Measurements from ENCODE around the gene KRT34.

The KRT34 gene

DNA sequence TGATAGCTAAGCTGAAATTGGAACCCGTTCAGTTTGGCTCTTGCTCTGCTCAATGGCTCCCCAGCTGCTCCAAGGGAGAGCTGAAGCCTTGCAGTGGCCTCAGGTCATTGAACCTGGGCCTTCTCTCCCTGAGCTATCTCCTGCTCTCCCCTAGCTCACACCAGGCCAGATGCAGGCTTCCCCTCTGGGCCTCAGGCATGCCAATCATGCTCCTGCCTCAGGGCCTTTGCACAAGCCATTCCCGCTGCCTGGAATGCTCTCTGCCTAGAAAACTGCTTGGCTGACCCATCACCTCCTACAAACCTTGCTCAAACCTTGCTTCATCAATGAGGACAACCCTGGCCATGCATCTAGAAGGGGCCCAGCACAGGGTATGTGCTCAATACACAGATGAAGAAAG, 49.9 kb downstream of the KRT34 start:
- no peak for DNase-seq (ENCODE audit: low spot score)

DNA sequence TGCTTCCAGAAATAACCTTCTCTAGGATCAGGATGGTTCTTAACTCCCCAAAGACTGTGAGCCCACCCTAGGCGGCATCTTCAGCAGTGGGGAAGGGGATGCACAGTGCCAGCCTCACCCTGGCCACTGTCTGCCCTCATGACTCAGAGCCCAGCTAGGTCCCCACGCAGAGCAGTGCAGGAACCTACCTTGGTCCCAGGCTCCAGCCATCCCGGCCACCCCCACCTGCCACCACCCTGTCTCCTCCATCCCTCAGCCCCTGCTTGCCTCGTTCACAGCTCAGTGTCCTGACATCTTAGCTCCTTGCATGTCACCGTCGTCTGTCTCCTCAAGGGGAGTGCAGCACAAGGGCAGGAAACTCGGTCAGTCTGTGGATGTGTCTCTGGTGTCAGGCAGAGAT, 50.5 kb downstream of the KRT34 start:
- DNase-seq (ENCODE audit: low spot score): no peak

DNA sequence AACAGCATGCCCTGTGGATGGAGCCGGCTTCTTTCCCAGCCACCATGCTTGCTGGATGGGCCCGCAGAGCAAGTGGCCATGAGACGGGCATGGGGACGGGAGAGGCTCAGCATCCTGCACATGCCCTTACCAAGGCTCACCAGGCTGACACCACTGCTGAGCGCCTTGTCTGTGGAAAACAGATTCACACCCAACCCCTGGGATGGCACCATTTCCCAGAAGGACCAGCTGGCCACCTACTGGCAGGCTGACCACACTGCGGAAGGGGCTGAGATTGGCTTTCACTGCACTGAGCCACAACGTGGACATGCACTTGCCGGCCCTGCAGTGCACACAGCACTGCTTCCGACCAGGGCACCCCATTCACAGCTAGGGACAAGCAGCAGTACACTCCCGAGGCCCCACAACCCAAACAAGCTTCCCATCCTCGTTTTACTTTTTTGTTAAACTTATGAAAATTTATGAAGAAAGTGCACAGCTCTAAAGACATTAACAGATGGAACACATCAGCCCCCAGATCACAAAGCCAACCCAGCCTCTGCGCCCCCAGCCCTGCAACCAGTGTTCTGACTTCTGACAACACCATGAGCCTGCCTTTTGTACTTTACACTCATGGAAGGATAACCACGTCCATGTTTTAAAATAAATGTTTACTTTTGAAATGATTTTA, 52.7 kb downstream of the KRT34 start:
- peak; percentile 35 for DNase-seq (ENCODE audit: low spot score)

- no peak for DNase-seq (ENCODE audit: low spot score)
These were observed 53.9 kb downstream of the KRT34 start for GRCh38 chr17:41328207-41328606.
